ENCODE measurements around the gene CRISPLD2.

Gene CRISPLD2

DNA sequence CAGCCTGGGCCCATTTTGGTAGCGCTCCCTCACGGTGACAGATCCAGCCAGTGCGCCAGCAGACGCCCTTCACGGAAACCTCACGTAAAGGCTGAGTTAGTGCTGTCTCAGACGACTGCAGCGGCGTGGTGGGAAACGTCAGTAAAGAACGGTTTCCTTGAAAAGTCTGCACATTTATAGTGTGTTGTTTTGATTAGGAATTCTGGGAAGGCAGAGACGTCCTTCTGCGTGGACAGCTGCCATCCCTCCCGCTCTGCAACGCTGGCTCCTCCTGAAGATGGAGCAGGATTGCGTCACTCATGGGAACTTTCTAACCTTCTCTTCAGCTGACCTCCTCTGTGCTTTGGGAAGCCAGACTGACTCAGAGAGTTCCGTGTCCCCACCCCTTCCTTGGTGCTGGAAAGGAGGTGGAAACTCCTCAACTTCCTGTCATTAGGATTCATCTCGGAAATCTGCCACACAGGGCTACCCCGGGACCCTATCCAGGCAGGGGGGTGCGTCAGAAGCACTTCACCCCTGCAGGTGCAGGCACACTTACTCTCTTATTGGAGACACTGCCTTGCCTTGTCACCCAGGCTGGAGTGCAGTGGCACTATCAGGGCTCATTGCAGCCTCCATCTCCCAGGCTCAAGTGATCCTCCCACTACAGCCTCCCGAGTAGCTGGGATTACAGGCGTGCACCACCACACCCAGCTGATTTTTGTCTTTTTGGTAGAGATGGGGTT, 24.3 kb upstream of the CRISPLD2 start:
- no peak for TF ChIP-seq CTCF (IDR thresholded peaks at IDR 0.05; ENCODE audit: insufficient read depth, low read depth, low read length, missing control alignments)
- no peak overlapping the region for H3K4me3 ChIP-seq (ENCODE audit: low read length)
- peak; percentile 39 for DNase-seq (ENCODE audit: low read depth)

GRCh38 chr16:84800158-84800978, 19.4 kb upstream of the CRISPLD2 start:
- no peak for DNase-seq (ENCODE audit: low read depth)
- no peak for TF ChIP-seq CTCF (IDR thresholded peaks at IDR 0.05; ENCODE audit: insufficient read depth, low read depth, low read length, missing control alignments)
- no peak overlapping the region for H3K4me3 ChIP-seq (ENCODE audit: low read length)

DNA sequence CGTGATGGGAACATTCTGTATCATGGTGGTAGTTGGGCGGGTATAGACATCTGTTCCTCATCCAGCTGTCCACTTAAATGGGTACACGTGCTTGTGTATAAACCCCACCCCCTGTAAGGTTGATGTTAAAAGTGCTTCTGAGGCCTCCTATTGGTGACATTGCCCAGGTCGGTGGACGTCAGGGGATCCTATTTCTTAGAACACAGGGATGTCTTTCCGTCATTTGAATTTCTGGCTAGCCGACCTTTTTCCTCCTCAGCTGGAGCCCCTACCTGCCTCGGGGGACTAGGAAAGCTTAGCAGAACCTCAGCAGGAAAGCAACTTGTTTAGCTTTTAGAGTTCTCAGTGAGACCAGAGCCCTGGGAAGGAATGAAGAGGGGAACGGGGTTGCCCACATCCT, 16.6 kb upstream of the CRISPLD2 start:
- no peak for TF ChIP-seq CTCF (IDR thresholded peaks at IDR 0.05; ENCODE audit: insufficient read depth, low read depth, low read length, missing control alignments)
- no peak overlapping the region for H3K4me3 ChIP-seq (ENCODE audit: low read length)
- DNase-seq (ENCODE audit: low read depth): no peak

DNA sequence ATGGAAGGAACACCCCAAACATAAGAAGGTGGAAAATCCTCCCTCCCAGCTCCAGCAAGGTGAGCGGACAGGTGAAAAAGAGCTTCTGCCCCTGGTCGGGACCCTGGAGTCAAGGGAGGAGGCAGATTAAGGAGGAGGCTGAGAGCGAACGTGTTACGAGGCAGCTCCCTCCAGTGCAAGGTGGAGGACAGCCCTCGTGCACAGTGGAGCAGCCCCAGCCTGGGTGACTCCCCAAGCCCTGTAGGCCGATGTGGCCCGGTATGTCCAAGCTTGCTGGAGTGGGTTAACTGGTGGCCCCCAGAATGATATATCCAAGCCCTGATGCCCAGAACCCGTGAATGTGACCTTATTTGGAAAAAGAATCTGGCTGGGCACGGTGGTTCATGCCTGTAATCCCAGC, 15.5 kb upstream of the CRISPLD2 start:
- no peak for TF ChIP-seq CTCF (IDR thresholded peaks at IDR 0.05; ENCODE audit: insufficient read depth, low read depth, low read length, missing control alignments)
- no peak for DNase-seq (ENCODE audit: low read depth)

GRCh38 chr16:84806256-84806889, 13.4 kb upstream of the CRISPLD2 start:
- no peak for DNase-seq (ENCODE audit: low read depth)
- H3K4me3 ChIP-seq (ENCODE audit: low read length): no peak overlapping the region

More for the DNA sequence above, 15.5 kb upstream of the CRISPLD2 start:
- no peak overlapping the region for H3K4me3 ChIP-seq (ENCODE audit: low read length)

GRCh38 chr16:84806890-84807258, 12.9 kb upstream of the CRISPLD2 start:
- H3K4me3 ChIP-seq (ENCODE audit: low read length): no peak overlapping the region
- no peak for DNase-seq (ENCODE audit: low read depth)
- TF ChIP-seq CTCF (IDR thresholded peaks at IDR 0.05; ENCODE audit: insufficient read depth, low read depth, low read length, missing control alignments): no peak

More at GRCh38 chr16:84806256-84806889, 13.4 kb upstream of the CRISPLD2 start:
- no peak for TF ChIP-seq CTCF (IDR thresholded peaks at IDR 0.05; ENCODE audit: insufficient read depth, low read depth, low read length, missing control alignments)

All from epithelial cell of esophagus (primary cell).